ENCODE measurements around the gene PRADC1.
"Not testable (repeated sequence)": the region's sequence is repeated elsewhere in the genome, so short reads cannot be mapped to it uniquely, and the experiment has no call there.

The PRADC1 gene

GRCh38 chr2:73200281-73200680 is 32.8 kb downstream of the PRADC1 start:
- DNase-seq: not testable (repeated sequence)

DNA sequence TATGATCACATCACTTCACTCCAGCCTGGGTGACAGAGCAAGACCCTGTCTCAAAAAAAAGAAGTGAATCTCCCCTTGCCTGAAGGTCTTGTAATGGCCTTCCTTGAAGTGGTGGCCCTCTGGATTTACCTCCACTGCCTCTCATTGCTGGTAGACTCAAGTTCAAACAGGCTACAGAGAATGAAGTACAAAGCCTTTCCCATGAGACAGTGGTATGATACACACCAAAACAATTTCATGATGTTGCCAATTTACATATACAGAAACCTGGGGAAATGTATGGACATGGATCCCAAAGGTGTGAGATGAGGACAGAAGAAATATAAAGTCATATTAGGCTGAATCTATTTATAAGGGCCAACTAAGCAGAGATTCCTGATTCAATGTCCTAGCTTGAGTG is 35.5 kb downstream of the PRADC1 start:
- no peak for DNase-seq

DNA sequence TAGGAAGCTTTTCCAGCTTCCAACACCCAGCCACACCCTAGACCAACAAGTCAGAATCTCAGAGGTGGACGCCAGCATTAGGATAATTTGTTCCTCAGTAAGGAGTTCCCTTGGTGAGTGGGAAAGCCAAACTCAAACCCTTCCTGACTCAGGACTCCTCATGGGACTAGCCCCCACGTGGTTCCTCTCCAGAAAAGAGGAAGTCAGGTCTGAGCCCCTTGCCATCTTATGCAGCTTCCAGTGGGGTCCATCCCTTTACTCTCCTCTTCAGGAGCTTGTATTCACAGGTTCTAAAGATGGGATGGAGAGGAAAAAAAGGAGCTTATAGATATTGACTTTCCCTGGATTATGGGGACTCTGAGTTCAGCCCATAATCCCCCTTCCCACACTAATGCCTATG is 45.5 kb downstream of the PRADC1 start:
- no peak for DNase-seq

GRCh38 chr2:73185965-73186364 is 47.1 kb downstream of the PRADC1 start:
- no peak for DNase-seq
